T-helper 2 cell treated with Interferon-gamma antibody and Interleukin-4, amounts not matched to agents 100 ng/mL and 5 ng/mL, for 36 hours (primary cell): Measurements from ENCODE around the gene LAT. TPM values are rescaled to one million over a fixed set of nuclear protein-coding genes. Genes with fewer than 3 reads are reported as not detected.

ENCODE experiments used
- total RNA-seq: library from RNA; stranded (reverse); gene quantifications from 2 replicates; pipeline ENCODE4 v1.2.3, GENCODE V29; 2022

LAT gene
- total RNA-seq, 1 donor from 2014 or later = 373 TPM

Other genes starting within 250 kb of the LAT start
- 5.4 and 6.3 TPM in 2 replicates for gene NPIPB9, start 233.3 kb upstream of the LAT start, total RNA-seq
- 264 and 277 TPM in 2 replicates for gene ATXN2L, start 162.1 kb upstream of the LAT start, total RNA-seq
- gene TUFM, start 138.7 kb upstream of the LAT start, total RNA-seq = 138 and 143 TPM in 2 replicates
- gene SH2B1, start 121.2 kb upstream of the LAT start, total RNA-seq = 53.8 and 55.1 TPM in 2 replicates
- gene ATP2A1, start 106.6 kb upstream of the LAT start, total RNA-seq = 1.6 and 2.2 TPM in 2 replicates
- gene RABEP2, start 59.8 kb upstream of the LAT start, total RNA-seq = 21.5 and 22.4 TPM in 2 replicates
- not detected in 2 replicates for gene CD19, start 53.1 kb upstream of the LAT start, total RNA-seq
- 127 TPM in 2 replicates for gene NFATC2IP, start 34.1 kb upstream of the LAT start, total RNA-seq
- 23.8 and 26.8 TPM in 2 replicates for gene SPNS1, start 10.3 kb upstream of the LAT start, total RNA-seq